Fibroblast of lung (primary cell): ENCODE data around the gene HHEX. TPM values are rescaled to one million over a fixed set of nuclear protein-coding genes. Genes with fewer than 3 reads are reported as not detected.

Experiments used
- DNase-seq, 2 donors: peaks; one replicate each; pipeline versions ENCODE4 v3.0.0 to v3.0.0-alpha.2; 2010; ENCODE audit warnings: low read depth in 2 of 2
- H2AFZ ChIP-seq: 2 replicates; pipeline ENCODE4 v1.5.1; 2012; ENCODE audit warnings: low read length, control low read depth, inconsistent platforms
- H3K27ac ChIP-seq: 2 replicates; pipeline ENCODE4 v1.5.1; 2011; ENCODE audit warnings: low read length, control low read depth; ENCODE audit not compliant: insufficient read depth
- H3K27me3 ChIP-seq: 2 replicates; pipeline ENCODE4 v1.5.1; 2011; ENCODE audit warnings: mild to moderate bottlenecking, low read length; ENCODE audit not compliant: control insufficient read depth, insufficient read depth
- H3K36me3 ChIP-seq: 2 replicates; pipeline ENCODE4 v1.5.1; 2011; ENCODE audit warnings: low read length; ENCODE audit not compliant: control insufficient read depth, insufficient read depth
- H3K4me1 ChIP-seq: 2 replicates; pipeline ENCODE4 v1.5.1; 2011; ENCODE audit warnings: low read length; ENCODE audit not compliant: control insufficient read depth, insufficient read depth; ENCODE audit errors: extremely low read depth
- H3K4me2 ChIP-seq: 2 replicates; pipeline ENCODE4 v1.5.1; 2011; ENCODE audit warnings: low read length, control low read depth; ENCODE audit not compliant: insufficient read depth; ENCODE audit errors: extremely low read depth
- H3K4me3 ChIP-seq, 4 experiments: fragments of 200-600 bp in 1 of 4; sonication (generic) in 1 of 4; replicated peaks in 1 of 4; 2 replicates each; pipeline ENCODE4 v1.5.1; 2011 to 2016; ENCODE audit warnings: low read length in 4 of 4, low read depth in 3 of 4, mild to moderate bottlenecking in 3 of 4, control low read depth in 2 of 4, inconsistent platforms in 1 of 4, mixed read lengths in 1 of 4; ENCODE audit not compliant: insufficient read depth in 1 of 4; ENCODE audit errors: control extremely low read depth in 1 of 4
- H3K79me2 ChIP-seq: 2 replicates; pipeline ENCODE4 v1.5.1; 2012; ENCODE audit warnings: mild to moderate bottlenecking, low read length, inconsistent platforms; ENCODE audit not compliant: control insufficient read depth, insufficient read depth
- H3K9ac ChIP-seq: 2 replicates; pipeline ENCODE4 v1.5.1; 2011; ENCODE audit warnings: mild to moderate bottlenecking, low read length, control low read depth; ENCODE audit not compliant: insufficient read depth
- H3K9me3 ChIP-seq: 2 replicates; pipeline ENCODE4 v1.5.1; 2012; ENCODE audit warnings: low read depth, low read length; ENCODE audit not compliant: control insufficient read depth, insufficient read depth
- H4K20me1 ChIP-seq: 2 replicates; pipeline ENCODE4 v1.5.1; 2011; ENCODE audit warnings: low read length; ENCODE audit not compliant: control insufficient read depth, insufficient read depth; ENCODE audit errors: extremely low read depth
- EZH2 ChIP-seq: IDR thresholded peaks from 2 replicates; pipeline ENCODE4 v1.5.1; 2012; ENCODE audit warnings: low read length, control low read depth, mild to moderate bottlenecking; ENCODE audit errors: missing control alignments
- polyA plus RNA-seq, 2 donors: library from polyadenylated mRNA; depleted of rRNA in 1 of 2; stranded (reverse) in 1 of 2; unstranded in 1 of 2; fragments of >200 nt; gene quantifications; 2 replicates each; pipeline ENCODE4 v1.2.1, GENCODE V29; 2011 to 2012; ENCODE audit warnings: missing spikeins in 1 of 2
- total RNA-seq: library from RNA; depleted of rRNA; stranded (reverse); fragments of >200 nt; gene quantifications from 2 replicates; pipeline ENCODE4 v1.2.1, GENCODE V29; 2014
- TF ChIP-seq, protein P1 (sequence below), 2 donors: IDR thresholded peaks in 1 of 2; conservative IDR thresholded peaks in 1 of 2; 1 replicate in 1 of 2; 2 replicates in 1 of 2; pipeline ENCODE4 v1.5.1; 2011 to 2012; ENCODE audit warnings: low read length in 2 of 2, control low read depth in 1 of 2, inconsistent platforms in 1 of 2, low read depth in 1 of 2, mild to moderate bottlenecking in 1 of 2

HHEX gene
- total and polyA plus RNA-seq, 2 donors (not counting 1 experiment from before 2014, with no cell fraction given) = 2.9 to 3.5 TPM

DNA sequence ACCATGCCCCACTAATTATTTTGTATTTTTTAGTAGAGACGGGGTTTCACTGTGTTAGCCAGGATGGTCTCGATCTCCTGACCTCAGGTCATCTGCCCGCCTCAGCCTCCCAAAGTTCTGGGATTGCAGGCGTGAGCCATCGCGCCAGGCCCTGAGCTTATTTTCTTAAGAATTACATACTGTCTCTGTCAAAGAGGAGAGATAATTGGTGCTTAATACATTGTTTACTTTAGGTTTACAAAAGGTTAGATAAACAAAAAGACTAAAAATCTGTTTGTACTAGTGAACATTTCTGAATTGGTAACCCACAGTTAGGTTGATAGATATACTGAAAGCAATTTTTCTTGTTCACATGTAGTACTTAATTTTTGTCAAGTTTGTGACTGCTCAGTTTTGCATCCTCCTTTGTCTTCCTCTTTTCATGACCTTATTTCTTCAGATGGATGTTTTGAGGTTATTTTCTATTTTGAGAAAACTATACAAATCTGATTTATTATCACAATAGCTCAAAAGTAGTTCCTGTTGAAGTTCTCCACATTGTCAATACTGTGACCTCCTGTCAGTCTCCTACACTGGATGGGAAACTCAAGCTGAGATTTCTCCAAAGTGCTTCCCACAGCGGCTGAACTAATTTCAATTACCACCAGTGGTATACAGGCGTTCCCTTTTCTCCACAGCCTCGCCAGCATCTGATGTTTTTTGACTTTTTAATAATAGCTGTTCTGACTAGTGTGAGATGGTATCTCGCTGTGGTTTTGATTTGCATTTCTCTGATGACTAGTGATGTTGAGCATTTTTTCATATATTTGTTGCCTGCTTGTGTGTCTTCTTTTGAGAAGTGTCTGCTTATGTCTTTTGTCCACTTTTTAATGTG, 22.5 kb downstream of the HHEX start:
- Histone ChIP-seq H3K9ac (no peak overlapping the region), H3K9me3 (no peaks in the 10 kb centered on the region), H2AFZ (no peak overlapping the region), H3K27ac (no peak overlapping the region), H3K27me3 (peaks cover 4% of the 10 kb centered on the region), H3K79me2 (no peaks in the 10 kb centered on the region), H3K36me3 (no peaks in the 10 kb centered on the region), H3K4me1 (no peaks in the 10 kb centered on the region), H3K4me3 (no peak overlapping the region), H3K4me2 (no peak overlapping the region), H4K20me1 (no peaks in the 10 kb centered on the region)
- peak in 1 of 2 donors; percentile 75 for DNase-seq
- no peak for TF ChIP-seq EZH2
- TF ChIP-seq, protein P1, sequence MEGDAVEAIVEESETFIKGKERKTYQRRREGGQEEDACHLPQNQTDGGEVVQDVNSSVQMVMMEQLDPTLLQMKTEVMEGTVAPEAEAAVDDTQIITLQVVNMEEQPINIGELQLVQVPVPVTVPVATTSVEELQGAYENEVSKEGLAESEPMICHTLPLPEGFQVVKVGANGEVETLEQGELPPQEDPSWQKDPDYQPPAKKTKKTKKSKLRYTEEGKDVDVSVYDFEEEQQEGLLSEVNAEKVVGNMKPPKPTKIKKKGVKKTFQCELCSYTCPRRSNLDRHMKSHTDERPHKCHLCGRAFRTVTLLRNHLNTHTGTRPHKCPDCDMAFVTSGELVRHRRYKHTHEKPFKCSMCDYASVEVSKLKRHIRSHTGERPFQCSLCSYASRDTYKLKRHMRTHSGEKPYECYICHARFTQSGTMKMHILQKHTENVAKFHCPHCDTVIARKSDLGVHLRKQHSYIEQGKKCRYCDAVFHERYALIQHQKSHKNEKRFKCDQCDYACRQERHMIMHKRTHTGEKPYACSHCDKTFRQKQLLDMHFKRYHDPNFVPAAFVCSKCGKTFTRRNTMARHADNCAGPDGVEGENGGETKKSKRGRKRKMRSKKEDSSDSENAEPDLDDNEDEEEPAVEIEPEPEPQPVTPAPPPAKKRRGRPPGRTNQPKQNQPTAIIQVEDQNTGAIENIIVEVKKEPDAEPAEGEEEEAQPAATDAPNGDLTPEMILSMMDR (conservative IDR thresholded peaks at IDR 0.05 in 1 of 2, IDR thresholded peaks at IDR 0.05 in 1 of 2; ENCODE audit: low read depth in 1 of 2, low read length in 2 of 2) = no peak

DNA sequence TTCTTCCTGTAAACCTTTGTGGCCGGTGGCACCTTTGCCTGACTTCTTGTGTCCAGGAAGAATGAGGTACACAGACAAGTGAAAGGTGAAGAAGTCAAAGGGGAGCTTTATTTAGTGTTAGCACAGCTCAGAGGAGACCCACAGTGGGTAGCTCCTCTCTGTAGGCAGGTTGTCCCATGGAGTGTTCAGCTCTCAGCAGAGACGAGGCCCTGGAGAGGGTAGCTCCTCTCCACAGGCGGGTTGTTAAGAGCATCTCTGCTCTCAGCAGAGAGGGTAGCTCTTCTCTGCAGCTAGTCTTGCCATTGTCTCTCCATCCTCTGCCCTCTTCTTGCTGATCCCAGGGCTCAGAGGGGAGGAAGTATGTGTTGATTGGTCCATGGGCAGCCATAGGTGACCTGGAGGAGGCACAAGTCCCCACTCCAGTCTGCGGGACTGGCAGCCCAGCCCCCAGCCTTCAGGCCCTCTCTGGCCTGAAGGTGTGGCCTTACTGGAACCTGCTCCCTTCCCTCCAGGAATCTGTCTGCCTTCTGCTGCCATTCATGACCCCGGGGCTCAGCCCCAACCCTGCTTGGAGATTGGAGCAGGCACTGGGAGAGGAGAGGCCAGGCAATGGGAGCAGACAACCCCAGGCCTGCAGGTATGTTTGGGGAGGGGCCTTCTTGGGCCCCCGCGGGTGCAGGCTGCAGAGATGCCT, 24.5 kb downstream of the HHEX start:
- H3K9ac ChIP-seq = no peak overlapping the region
- H3K4me1 ChIP-seq = no peaks in the 10 kb centered on the region
- no peaks in the 10 kb centered on the region for H3K36me3 ChIP-seq
- no peak for DNase-seq
- peaks cover 4% of the 10 kb centered on the region for H3K27me3 ChIP-seq
- H3K79me2 ChIP-seq = no peaks in the 10 kb centered on the region
- H3K4me2 ChIP-seq = no peak overlapping the region
- H2AFZ ChIP-seq = no peak overlapping the region
- H3K27ac ChIP-seq = no peak overlapping the region
- no peak for TF ChIP-seq EZH2
- TF ChIP-seq, protein P1 (conservative IDR thresholded peaks at IDR 0.05 in 1 of 2, IDR thresholded peaks at IDR 0.05 in 1 of 2; ENCODE audit: low read depth in 1 of 2, low read length in 2 of 2) = no peak
- no peak overlapping the region for H3K4me3 ChIP-seq
- no peaks in the 10 kb centered on the region for H4K20me1 ChIP-seq
- H3K9me3 ChIP-seq = no peaks in the 10 kb centered on the region

DNA sequence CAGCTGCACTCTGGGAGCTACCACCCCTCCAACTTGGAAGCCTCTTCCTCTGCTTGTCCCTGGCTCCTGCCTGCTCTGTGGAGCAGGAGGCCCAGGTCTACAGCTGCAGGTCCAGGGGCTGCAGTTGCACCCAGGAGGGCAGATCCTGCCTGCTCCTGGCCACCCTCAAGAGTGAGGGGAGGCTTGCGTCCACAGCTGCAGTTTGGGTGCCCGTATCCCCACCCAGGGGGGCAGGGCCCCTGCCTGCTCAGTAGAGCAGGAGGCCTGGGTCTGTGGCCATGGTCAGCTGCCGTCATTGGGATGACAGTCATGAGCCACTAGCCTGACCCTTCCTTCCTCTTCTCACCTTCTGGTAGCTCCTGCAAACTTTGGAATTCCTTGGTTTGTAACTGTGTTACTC, 25.1 kb downstream of the HHEX start:
- Histone ChIP-seq H2AFZ (no peak overlapping the region), H4K20me1 (no peaks in the 10 kb centered on the region), H3K36me3 (no peaks in the 10 kb centered on the region), H3K4me1 (no peaks in the 10 kb centered on the region), H3K4me3 (no peak overlapping the region), H3K9me3 (no peaks in the 10 kb centered on the region), H3K4me2 (no peak overlapping the region), H3K27me3 (peaks cover 4% of the 10 kb centered on the region), H3K27ac (no peak overlapping the region), H3K9ac (no peak overlapping the region), H3K79me2 (no peaks in the 10 kb centered on the region)
- TF ChIP-seq, protein P1 (conservative IDR thresholded peaks at IDR 0.05 in 1 of 2, IDR thresholded peaks at IDR 0.05 in 1 of 2; ENCODE audit: low read depth in 1 of 2, low read length in 2 of 2) = no peak
- no peak for TF ChIP-seq EZH2
- no peak for DNase-seq
